22Rv1 (cell line): Measurements from ENCODE around the gene SASH1.
"Not testable (repeated sequence)": the region's sequence is repeated elsewhere in the genome, so short reads cannot be mapped to it uniquely, and the experiment has no call there.

Experiments
- H3K27ac ChIP-seq: fragments of 450-650 bp; 2 replicates; pipeline ENCODE4 v1.5.1; 2017
- ZFX ChIP-seq: fragments of 450-650 bp; IDR thresholded peaks from 2 replicates; pipeline ENCODE4 v1.6.1; 2017; ENCODE audit warnings: antibody characterized with exemption, borderline replicate concordance
- TF ChIP-seq, protein P1 (sequence below): fragments of 450-650 bp; IDR thresholded peaks from 2 replicates; pipeline ENCODE4 v1.5.1; 2017; ENCODE audit warnings: mild to moderate bottlenecking

The SASH1 gene

DNA sequence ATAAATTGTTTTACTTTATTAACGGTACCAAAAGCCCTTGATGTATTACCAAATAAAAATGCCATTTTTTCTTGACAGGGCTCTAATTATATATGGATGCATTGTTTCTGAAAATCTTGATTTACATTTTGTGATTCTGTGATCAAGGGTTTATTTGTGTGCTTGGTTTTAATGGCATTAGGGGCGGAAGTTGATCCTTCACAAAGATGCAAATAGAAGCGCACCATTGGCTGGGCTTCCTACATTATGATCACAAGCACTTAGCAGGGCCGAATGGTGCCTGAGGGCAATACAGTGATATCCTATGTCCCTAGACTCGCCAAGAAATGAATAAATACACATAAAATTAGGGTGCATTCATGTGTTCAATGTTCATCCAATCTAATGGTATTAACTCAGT, 231.3 kb downstream of the SASH1 start:
- no peak overlapping the region for H3K27ac ChIP-seq

DNA sequence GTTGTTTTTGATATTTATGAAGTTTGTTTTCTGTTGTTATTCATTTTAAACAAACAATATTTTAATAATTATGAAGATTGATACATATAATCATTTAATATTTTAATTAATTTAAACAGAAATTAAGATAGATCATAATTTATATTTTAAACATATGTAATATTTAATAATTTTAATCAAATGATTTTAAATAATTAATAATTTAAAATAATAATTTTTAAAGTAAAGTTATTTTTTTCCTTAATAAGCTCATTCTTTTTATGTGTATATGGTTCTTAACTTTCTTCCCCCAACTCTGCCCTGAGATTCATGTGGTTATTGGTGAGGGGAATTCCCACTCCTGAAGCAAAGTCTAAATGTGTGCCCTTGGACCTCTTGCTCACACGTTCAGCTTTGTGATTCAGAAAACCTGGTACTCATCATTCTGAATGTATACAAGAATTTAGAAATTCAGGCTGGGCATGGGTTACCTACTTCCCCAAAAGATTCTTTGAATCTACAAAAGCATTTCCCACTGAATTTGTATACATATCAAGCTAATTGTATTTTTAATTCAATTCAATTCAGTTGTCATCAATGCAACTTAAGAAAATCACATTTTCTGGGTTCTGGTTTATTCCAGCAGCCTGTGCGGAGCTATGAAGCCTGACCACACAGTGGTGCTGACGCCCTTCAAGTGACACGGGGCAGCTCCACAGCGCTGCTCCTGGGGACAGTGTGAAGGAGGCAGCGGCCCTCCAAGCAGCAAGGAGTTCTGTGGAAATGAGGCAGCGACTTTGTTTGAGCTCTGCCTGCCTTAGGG, 235.2 kb downstream of the SASH1 start:
- no peak for TF ChIP-seq ZFX
- TF ChIP-seq, protein P1, sequence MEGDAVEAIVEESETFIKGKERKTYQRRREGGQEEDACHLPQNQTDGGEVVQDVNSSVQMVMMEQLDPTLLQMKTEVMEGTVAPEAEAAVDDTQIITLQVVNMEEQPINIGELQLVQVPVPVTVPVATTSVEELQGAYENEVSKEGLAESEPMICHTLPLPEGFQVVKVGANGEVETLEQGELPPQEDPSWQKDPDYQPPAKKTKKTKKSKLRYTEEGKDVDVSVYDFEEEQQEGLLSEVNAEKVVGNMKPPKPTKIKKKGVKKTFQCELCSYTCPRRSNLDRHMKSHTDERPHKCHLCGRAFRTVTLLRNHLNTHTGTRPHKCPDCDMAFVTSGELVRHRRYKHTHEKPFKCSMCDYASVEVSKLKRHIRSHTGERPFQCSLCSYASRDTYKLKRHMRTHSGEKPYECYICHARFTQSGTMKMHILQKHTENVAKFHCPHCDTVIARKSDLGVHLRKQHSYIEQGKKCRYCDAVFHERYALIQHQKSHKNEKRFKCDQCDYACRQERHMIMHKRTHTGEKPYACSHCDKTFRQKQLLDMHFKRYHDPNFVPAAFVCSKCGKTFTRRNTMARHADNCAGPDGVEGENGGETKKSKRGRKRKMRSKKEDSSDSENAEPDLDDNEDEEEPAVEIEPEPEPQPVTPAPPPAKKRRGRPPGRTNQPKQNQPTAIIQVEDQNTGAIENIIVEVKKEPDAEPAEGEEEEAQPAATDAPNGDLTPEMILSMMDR, result peak; percentile 92
- H3K27ac ChIP-seq, result no peak overlapping the region

More for the DNA sequence above, 231.3 kb downstream of the SASH1 start:
- TF ChIP-seq, protein P1, result no peak
- TF ChIP-seq ZFX, result no peak

DNA sequence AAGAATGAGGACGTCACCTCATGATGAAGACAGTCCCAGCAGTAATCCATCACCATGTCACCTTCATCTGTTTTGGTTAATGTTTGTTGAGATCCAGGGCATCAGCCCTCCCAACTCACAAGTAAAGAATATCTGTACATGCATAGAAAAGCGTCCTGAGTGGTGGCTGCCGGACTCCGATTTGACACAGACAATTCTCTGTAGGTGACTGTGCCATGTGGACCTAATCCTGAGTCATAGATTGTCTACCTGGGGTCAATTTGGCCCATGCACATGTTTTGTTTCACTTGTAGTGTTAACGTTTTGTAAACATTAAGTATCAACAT, 235.8 kb downstream of the SASH1 start:
- no peak overlapping the region for H3K27ac ChIP-seq
- TF ChIP-seq, protein P1, result peak; percentile 67
- no peak for TF ChIP-seq ZFX

DNA sequence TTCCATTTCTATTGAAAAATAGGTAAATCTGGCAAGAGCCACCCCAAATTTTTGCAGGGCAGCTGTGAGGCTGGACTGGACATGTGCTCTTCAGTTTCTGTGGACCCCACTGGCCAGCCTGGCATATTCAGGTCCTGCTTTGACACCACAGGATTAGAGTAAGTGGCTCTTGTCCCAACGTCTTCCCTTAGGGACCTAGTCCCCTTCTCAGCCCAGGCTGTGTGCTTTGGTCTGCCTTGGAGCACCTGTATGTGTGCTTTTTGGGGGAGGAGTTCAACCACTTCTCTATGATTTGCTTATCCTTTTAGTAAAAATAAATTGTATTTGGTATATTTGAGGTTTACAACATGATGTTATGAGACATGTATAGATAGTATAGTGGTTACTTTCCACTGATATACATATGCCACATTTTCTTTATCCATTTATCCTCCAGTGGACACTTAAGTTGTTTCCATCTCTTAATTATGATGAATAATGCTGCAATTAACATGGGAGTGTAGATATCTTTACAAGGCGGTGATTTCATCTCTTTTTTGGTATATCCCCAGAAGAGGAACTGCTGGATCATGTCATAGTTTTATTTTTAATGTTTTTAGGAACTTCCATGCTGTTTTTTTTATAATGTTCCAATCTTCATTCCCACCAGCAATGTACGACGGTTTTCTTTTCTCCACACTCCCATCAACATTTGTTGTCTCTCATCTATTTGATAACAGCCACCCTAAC, 236.4 kb downstream of the SASH1 start:
- TF ChIP-seq, protein P1, result no peak
- no peak for TF ChIP-seq ZFX

DNA sequence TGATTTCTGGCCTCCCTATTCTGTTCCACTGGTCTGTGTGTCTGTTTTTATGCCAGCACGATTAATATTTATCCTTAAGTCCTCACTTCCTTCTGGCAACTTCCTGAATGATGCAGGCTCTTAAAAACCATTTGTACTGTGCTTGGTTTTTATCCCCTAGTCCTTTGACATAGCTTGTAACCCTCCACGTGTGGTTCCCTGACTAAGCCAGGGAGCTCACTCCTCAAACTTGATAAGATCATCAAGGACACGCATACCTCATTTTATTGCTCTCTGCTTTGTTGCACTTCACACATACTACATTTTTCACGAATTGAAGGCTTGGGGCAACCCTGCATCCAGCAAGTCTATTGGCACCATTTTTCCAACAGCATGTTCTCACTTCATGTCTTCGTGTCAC, 237.8 kb downstream of the SASH1 start:
- no peak overlapping the region for H3K27ac ChIP-seq
- TF ChIP-seq ZFX, result no peak
- TF ChIP-seq, protein P1, result no peak

More for the DNA sequence above, 236.4 kb downstream of the SASH1 start:
- H3K27ac ChIP-seq, result no peak overlapping the region

DNA sequence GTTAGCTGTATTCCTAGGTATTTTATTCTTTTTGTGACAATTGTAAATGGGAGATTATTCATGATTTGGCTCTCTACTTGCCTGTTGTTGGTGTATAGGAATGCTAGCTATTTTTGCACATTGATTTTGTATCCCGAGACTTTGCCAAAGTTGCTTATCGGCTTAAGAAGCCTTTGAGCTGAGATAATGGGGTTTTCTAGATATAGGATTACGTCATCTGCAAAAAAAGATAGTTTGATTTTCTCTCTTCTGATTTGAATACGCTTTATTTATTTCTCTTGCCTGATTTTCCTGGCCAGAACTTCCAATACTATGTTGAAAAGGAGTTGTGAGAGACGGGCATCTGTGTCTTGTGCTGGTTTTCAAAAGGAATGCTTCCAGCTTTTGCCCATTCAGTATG, 241.0 kb downstream of the SASH1 start:
- no peak overlapping the region for H3K27ac ChIP-seq
- no peak for TF ChIP-seq ZFX
- TF ChIP-seq, protein P1, result no peak

DNA sequence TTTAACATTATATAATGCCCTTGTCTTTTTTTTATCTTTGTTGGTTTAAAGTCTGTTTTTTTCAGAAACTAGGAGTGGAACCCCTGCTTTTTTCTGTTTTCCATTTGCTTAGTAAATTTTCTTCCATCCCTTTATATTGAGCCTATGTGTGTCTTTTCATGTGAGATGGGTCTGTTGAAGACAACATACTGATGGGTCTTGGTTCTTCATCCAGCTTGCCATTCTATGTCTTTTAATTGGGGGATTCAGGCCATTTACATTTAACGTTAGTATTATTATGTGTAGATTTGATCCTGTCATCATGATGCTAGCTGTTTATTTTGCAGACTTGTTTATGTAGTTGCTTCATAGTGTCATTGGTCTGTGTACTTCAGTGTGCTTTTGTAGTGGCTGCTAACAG, 243.0 kb downstream of the SASH1 start:
- H3K27ac ChIP-seq, result not testable (repeated sequence)
